H1 (cell line): ENCODE results near the gene DPH6. TPM values are rescaled to one million over a fixed set of nuclear protein-coding genes. Genes with fewer than 3 reads are reported as not detected.

ENCODE experiments used
- BACH1 ChIP-seq: IDR thresholded peaks from 2 replicates; pipeline ENCODE4 v1.6.1; 2012; ENCODE audit warnings: low read length, improper control_type of control experiment
- CHD7 ChIP-seq: fragments of 300-600 bp; sonication (generic); IDR thresholded peaks from 2 replicates; pipeline ENCODE4 v1.7.1; 2012; ENCODE audit warnings: low read length, moderate library complexity, mild to moderate bottlenecking, inconsistent platforms; ENCODE audit not compliant: insufficient replicate concordance
- EZH2 ChIP-seq: fragments of 200-600 bp; sonication (generic); IDR thresholded peaks from 2 replicates; pipeline ENCODE4 v1.7.1; 2012; ENCODE audit warnings: low read depth, mild to moderate bottlenecking, moderate library complexity, low read length, inconsistent platforms; ENCODE audit not compliant: severe bottlenecking
- MAFK ChIP-seq: IDR thresholded peaks from 2 replicates; pipeline ENCODE4 v1.6.1; 2012; ENCODE audit warnings: low read depth, mild to moderate bottlenecking, improper control_type of control experiment, low read length
- NANOG ChIP-seq: IDR thresholded peaks from 2 replicates; pipeline ENCODE4 v1.6.1; 2011; ENCODE audit warnings: low read length, low read depth, mild to moderate bottlenecking, inconsistent platforms; ENCODE audit not compliant: insufficient read depth, poor library complexity, severe bottlenecking
- PHF8 ChIP-seq: fragments of 200-600 bp; sonication (generic); conservative IDR thresholded peaks from 2 replicates; pipeline ENCODE4 v1.7.1; 2012; ENCODE audit warnings: low read depth, mild to moderate bottlenecking, inconsistent platforms, low read length, moderate library complexity
- POLR2A ChIP-seq, 2 experiments: IDR thresholded peaks; 1 replicate in 1 of 2; 2 replicates in 1 of 2; pipeline ENCODE4 v1.6.1; 2011; ENCODE audit warnings: low read depth in 2 of 2, low read length in 2 of 2, mild to moderate bottlenecking in 2 of 2; ENCODE audit errors: control extremely low read depth in 1 of 2
- SRF ChIP-seq: IDR thresholded peaks from 2 replicates; pipeline ENCODE4 v1.6.1; 2011; ENCODE audit warnings: mild to moderate bottlenecking, low read depth, low read length, moderate library complexity
- TEAD4 ChIP-seq: IDR thresholded peaks from 2 replicates; pipeline ENCODE4 v1.6.1; 2012; ENCODE audit warnings: low read depth, low read length, inconsistent platforms, mixed read lengths
- polyA plus RNA-seq, 7 experiments: library from polyadenylated mRNA; depleted of rRNA in 3 of 7; stranded (reverse) in 5 of 7; unstranded in 2 of 7; fragments of >200 nt in 5 of 7; fragments of 200-250 nt in 2 of 7; gene quantifications; 1 replicate in 5 of 7; 2 replicates in 1 of 7; 4 replicates in 1 of 7; pipeline versions ENCODE4 v1.2.1 to v1.2.3, GENCODE V29; 2011 to 2013; ENCODE audit warnings: missing spikeins in 2 of 7, mixed read lengths in 2 of 7
- total RNA-seq: library from RNA; stranded (reverse); fragmentation: NEBNext Ultra II Directional; extraction: Animal tissue kit (Norgen Biotek cat#: 25700); gene quantifications from 2 replicates; pipeline ENCODE4 v1.2.1, GENCODE V29; 2021
- TF ChIP-seq, protein P1 (sequence below): IDR thresholded peaks from 2 replicates; pipeline ENCODE4 v1.6.1; 2012; ENCODE audit warnings: inconsistent platforms

The DPH6 gene
- total and polyA plus RNA-seq, 2 of the 8 experiments (the other 6 are each of a cell fraction or from before 2014, with no cell fraction given) = 21.6 to 30.5 TPM

DNA sequence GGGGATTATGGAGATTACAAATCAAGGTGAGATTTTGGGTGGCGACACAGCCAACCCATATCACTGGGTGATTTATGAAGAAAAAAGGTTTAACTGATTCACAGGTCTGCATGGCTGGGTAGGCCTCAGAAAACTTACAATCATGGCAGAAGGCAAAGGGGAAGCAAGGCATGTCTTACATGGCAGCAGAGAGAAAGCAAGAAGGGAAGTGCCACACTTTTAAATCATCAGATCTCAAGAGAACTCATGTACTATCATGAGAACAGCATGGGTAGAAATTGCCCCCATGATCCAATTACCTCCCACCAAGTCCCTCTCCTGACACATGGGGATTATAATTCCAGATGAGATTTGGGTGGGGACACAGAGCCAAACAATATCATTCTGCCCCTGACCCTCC is 59.7 kb downstream of the DPH6 start (continued):
- no peak for TF ChIP-seq CHD7
- TF ChIP-seq MAFK = no peak
- no peak for TF ChIP-seq BACH1
- TF ChIP-seq SRF = no peak
- TF ChIP-seq EZH2 = no peak
- TF ChIP-seq NANOG = no peak
- TF ChIP-seq PHF8 = no peak
- TF ChIP-seq, protein P1, sequence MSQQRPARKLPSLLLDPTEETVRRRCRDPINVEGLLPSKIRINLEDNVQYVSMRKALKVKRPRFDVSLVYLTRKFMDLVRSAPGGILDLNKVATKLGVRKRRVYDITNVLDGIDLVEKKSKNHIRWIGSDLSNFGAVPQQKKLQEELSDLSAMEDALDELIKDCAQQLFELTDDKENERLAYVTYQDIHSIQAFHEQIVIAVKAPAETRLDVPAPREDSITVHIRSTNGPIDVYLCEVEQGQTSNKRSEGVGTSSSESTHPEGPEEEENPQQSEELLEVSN = no peak
- no peak for TF ChIP-seq POLR2A (IDR thresholded peaks at IDR 0.05; ENCODE audit: control extremely low read depth in 1 of 2, low read depth in 2 of 2, low read length in 2 of 2)
- no peak for TF ChIP-seq TEAD4
